Stomach (tissue), 9 donors: ENCODE data around the gene NPAS3. TPM values are rescaled to one million over a fixed set of nuclear protein-coding genes. Genes with fewer than 3 reads are reported as not detected.

Experiments used
- DNase-seq, 2 donors: peaks; one replicate each; pipeline versions ENCODE4 v3.0.0 to v3.0.0-alpha.2; 2013 to 2019
- H3K27ac ChIP-seq, 5 donors: fragments of 200-600 bp in 4 of 5; sonication (generic) in 4 of 5; one replicate each; pipeline ENCODE4 v1.5.1; 2013 to 2019; ENCODE audit warnings: mild to moderate bottlenecking in 1 of 5, moderate library complexity in 1 of 5
- H3K27me3 ChIP-seq, 3 donors: fragments of 200-600 bp; sonication (generic); one replicate each; pipeline ENCODE4 v1.5.1; 2017 to 2019; ENCODE audit warnings: mixed run types in 1 of 3
- H3K36me3 ChIP-seq, 4 donors: fragments of 200-600 bp; sonication (generic); 1 replicate in 3 of 4; 2 replicates in 1 of 4; pipeline ENCODE4 v1.5.1; 2016 to 2019
- H3K4me1 ChIP-seq, 4 donors: fragments of 200-600 bp; sonication (generic); one replicate each; pipeline ENCODE4 v1.5.1; 2016 to 2019
- H3K4me3 ChIP-seq, 4 donors: fragments of 200-600 bp; sonication (generic) in 3 of 4; one replicate each; pipeline ENCODE4 v1.5.1; 2016 to 2019; ENCODE audit warnings: mild to moderate bottlenecking in 1 of 4
- H3K9me3 ChIP-seq, 4 donors: fragments of 200-600 bp; sonication (generic); one replicate each; pipeline ENCODE4 v1.5.1; 2016 to 2019
- EP300 ChIP-seq: sonication (generic); formaldehyde crosslinking; IDR thresholded peaks from one replicate; pipeline ENCODE4 v1.6.1; 2017; ENCODE audit warnings: antibody characterized with exemption
- POLR2A ChIP-seq, 4 donors: fragments of 450-650 bp; IDR thresholded peaks; one replicate each; pipeline ENCODE4 v1.6.1; 2016; ENCODE audit warnings: antibody characterized with exemption in 4 of 4, control low read depth in 2 of 4, mild to moderate bottlenecking in 1 of 4, moderate library complexity in 1 of 4
- POLR2AphosphoS5 ChIP-seq, 3 donors: sonication (generic); formaldehyde crosslinking; IDR thresholded peaks; one replicate each; pipeline ENCODE4 v1.6.1; 2016; ENCODE audit warnings: antibody characterized with exemption in 3 of 3
- WGBS, 5 donors: extraction: QIAGEN DNeasy Blood & Tissue Kit in 3 of 5; methylation state at CpG; one replicate each; pipeline versions ENCODE4 v1.1.5 to v1.1.7; 2013 to 2018; 5-methylcytosine and 5-hydroxymethylcytosine counted together
- intact Hi-C: fragments of 100-400 bp; cut with DNase I; formaldehyde crosslinking; loops from one replicate; pipeline ENCODE4 v1.15.1; 2023; ENCODE audit warnings: low total_unique reads
- polyA plus RNA-seq, 3 donors: library from polyadenylated mRNA; stranded (reverse); fragments of 200-250 nt; gene quantifications; one replicate each; pipeline ENCODE4 v1.2.3, GENCODE V29; 2013
- total RNA-seq, 5 donors: library from RNA; depleted of rRNA; stranded (reverse); fragments of >200 nt; gene quantifications; one replicate each; pipeline versions ENCODE4 v1.1.0 to v1.2.3, GENCODE V29; 2014 to 2016
- TF ChIP-seq, protein P1 (sequence below), 7 experiments: fragments of 450-650 bp in 4 of 7; fragments of 200-600 bp in 3 of 7; sonication (generic) in 3 of 7; IDR thresholded peaks; one replicate each; pipeline ENCODE4 v1.5.1; 2016 to 2019; ENCODE audit warnings: antibody characterized with exemption in 7 of 7, control low read depth in 2 of 7, mild to moderate bottlenecking in 1 of 7
- donor health status: healthy with polysubstance abuse.
- donor health status: Bipolar disorder and iron deficiency.
- donor health status: healthy.

Gene NPAS3
- total and polyA plus RNA-seq, 8 donors, result under 0.01 to 7.9 (median 0.76) TPM; not detected in 1

DNA sequence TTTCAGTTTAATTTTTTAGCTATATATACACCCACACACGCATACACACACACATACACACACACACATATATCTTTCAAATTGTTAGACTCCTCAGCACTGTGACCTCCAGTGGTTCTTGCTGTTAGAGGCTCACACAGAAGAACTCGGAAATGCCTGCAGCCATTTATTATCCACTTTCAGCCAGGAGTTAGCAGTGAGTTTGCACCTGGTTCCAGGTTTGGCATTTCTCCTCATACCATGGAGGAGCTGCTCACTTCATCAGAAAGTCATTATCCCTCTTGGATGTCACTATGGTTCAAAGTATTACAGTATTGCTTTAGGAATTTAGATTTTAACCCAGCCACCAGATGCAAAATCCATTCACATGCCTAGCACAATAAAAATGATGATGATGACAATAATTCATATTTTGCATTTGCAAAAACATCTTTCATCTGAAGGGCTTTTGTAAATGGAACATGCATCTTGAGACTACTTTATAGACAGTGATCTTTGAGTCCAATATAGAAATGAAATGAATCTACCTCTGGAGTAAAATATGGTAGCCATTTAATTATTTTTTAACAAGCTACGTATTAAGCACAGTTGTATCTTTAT lies 42.3 kb downstream of the NPAS3 start:
- no peaks in the 10 kb centered on the region for H3K9me3 ChIP-seq
- no peak overlapping the region for H3K27ac ChIP-seq
- intact Hi-C loops, result no loop called here
- TF ChIP-seq EP300 (no peak), POLR2AphosphoS5 (IDR thresholded peaks at IDR 0.05) (no peak), POLR2A (IDR thresholded peaks at IDR 0.05) (no peak)
- TF ChIP-seq, protein P1, sequence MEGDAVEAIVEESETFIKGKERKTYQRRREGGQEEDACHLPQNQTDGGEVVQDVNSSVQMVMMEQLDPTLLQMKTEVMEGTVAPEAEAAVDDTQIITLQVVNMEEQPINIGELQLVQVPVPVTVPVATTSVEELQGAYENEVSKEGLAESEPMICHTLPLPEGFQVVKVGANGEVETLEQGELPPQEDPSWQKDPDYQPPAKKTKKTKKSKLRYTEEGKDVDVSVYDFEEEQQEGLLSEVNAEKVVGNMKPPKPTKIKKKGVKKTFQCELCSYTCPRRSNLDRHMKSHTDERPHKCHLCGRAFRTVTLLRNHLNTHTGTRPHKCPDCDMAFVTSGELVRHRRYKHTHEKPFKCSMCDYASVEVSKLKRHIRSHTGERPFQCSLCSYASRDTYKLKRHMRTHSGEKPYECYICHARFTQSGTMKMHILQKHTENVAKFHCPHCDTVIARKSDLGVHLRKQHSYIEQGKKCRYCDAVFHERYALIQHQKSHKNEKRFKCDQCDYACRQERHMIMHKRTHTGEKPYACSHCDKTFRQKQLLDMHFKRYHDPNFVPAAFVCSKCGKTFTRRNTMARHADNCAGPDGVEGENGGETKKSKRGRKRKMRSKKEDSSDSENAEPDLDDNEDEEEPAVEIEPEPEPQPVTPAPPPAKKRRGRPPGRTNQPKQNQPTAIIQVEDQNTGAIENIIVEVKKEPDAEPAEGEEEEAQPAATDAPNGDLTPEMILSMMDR (IDR thresholded peaks at IDR 0.05), result no peak
- H3K4me1 ChIP-seq, result no peaks in the 10 kb centered on the region
- no peaks in the 10 kb centered on the region for H3K36me3 ChIP-seq
- no peak for DNase-seq
- no peaks in the 10 kb centered on the region for H3K27me3 ChIP-seq
- H3K4me3 ChIP-seq, result no peak overlapping the region
- 61 to 87% (median 73%) methylated on average over 3 of the region's 3 CpGs for WGBS, 5 donors

GRCh38 chr14:32984241-32984930 lies 45.7 kb downstream of the NPAS3 start:
- Histone ChIP-seq H3K4me1 (no peaks in the 10 kb centered on the region), H3K27ac (no peak overlapping the region), H3K27me3 (no peaks in the 10 kb centered on the region), H3K36me3 (no peaks in the 10 kb centered on the region), H3K4me3 (no peak overlapping the region), H3K9me3 (no peaks in the 10 kb centered on the region)
- no peak for TF ChIP-seq EP300
- TF ChIP-seq, protein P1 (IDR thresholded peaks at IDR 0.05), result no peak
- intact Hi-C loops, result no loop called here
- DNase-seq, result no peak
- WGBS, 5 donors, result 73 to 82% (median 80%) methylated on average over 2 of the region's 2 CpGs

DNA sequence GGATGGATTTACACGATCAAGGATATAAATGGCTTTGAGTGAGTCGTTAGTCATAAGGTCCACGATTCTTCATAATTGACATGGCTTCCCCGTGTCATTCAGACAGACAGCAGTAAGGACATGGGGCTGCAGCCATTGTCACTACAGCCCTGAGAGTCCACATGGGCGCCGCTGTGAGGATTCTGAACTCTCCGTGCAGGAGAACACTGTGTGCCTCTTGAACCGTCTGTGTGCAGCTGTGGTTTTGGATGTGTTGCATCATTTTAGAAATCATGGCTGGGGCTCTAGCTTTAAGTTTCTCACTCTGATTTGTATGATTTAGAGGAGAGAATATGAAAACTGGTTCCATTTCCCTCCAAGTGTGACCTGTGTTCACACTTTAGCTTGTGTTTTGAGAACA lies 47.2 kb downstream of the NPAS3 start:
- intact Hi-C loops, result no loop called here
- no peaks in the 10 kb centered on the region for H3K27me3 ChIP-seq
- H3K36me3 ChIP-seq, result no peaks in the 10 kb centered on the region
- peak in 1 of 2 donors; percentile 14 for DNase-seq
- no peaks in the 10 kb centered on the region for H3K9me3 ChIP-seq
- TF ChIP-seq EP300 (no peak), POLR2AphosphoS5 (IDR thresholded peaks at IDR 0.05) (peak in 1 of 3 donors; percentile 7), POLR2A (IDR thresholded peaks at IDR 0.05) (no peak)
- TF ChIP-seq, protein P1 (IDR thresholded peaks at IDR 0.05), result no peak
- H3K4me1 ChIP-seq, result no peaks in the 10 kb centered on the region
- WGBS, 5 donors, result 74 to 86% (median 79%) methylated on average over 8 of the region's 8 CpGs
- no peak overlapping the region for H3K4me3 ChIP-seq
- H3K27ac ChIP-seq, result peak overlapping the region in 1 of 5 donors; percentile 35

GRCh38 chr14:32986791-32987540 lies 48.3 kb downstream of the NPAS3 start:
- peak overlapping the region in 1 of 5 donors; percentile 35 for H3K27ac ChIP-seq

More at GRCh38 chr14:32986791-32987540, 48.3 kb downstream of the NPAS3 start:
- Histone ChIP-seq H3K27me3 (no peaks in the 10 kb centered on the region), H3K9me3 (no peaks in the 10 kb centered on the region), H3K4me1 (no peaks in the 10 kb centered on the region), H3K36me3 (no peaks in the 10 kb centered on the region), H3K4me3 (no peak overlapping the region)
- WGBS, 5 donors, result 69 to 80% (median 74%) methylated on average over 7 of the region's 7 CpGs
- intact Hi-C loops, result no loop called here
- TF ChIP-seq POLR2AphosphoS5 (IDR thresholded peaks at IDR 0.05) (no peak), POLR2A (IDR thresholded peaks at IDR 0.05) (no peak), EP300 (no peak)
- TF ChIP-seq, protein P1 (IDR thresholded peaks at IDR 0.05), result no peak
- DNase-seq, result peak in 1 of 2 donors; percentile 44
